ENCODE measurements around the gene EPHA10. TPM values are rescaled to one million over a fixed set of nuclear protein-coding genes. Genes with fewer than 3 reads are reported as not detected.
"Not testable (repeated sequence)": the region's sequence is repeated elsewhere in the genome, so short reads cannot be mapped to it uniquely, and the experiment has no call there.

Gene EPHA10
- total RNA-seq, 1 donor from 2014 or later: under 0.01 TPM

DNA sequence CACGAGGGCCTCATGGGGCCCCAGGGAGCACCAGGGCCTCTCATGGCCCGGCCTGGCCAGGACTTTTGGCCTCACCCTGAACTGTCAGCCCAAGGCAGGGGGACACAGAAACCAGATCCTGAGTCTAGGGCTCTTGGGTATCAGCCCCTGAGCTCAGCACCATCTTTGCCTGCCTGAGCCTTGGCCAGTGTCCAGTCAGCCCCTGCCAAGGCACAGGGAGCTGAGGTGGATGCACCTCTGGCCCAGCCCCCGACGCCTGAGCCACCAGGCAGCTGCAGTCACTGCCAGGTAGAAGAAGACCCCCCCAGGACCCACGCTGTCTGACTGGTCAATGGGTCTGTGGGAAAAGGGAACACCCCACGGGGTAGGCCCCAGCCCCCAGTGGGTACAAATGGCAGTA is 47.3 kb downstream of the EPHA10 start:
- no peak for DNase-seq (ENCODE audit: low read depth in 2 of 2)

DNA sequence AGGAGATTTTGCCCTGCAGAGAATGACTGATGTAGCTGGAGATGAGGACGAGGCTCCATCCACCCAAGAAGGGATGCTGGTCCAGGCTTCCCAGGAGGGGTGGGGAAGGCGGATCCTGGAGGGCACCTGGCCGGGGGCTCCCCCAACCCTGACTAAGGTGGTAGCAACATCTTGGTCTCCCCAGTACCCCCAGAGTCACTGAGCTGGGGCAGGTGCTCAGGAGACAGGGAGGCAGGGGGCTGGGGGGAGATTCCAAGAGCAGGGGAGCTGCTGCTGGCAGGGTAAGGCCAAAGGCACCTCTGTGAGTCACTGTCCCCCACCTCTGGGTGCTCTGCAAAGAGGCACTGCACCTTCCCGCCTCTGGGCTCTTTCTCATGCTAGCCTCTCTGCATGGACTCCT is 48.6 kb downstream of the EPHA10 start:
- no peak for DNase-seq (ENCODE audit: low read depth in 2 of 2)

DNA sequence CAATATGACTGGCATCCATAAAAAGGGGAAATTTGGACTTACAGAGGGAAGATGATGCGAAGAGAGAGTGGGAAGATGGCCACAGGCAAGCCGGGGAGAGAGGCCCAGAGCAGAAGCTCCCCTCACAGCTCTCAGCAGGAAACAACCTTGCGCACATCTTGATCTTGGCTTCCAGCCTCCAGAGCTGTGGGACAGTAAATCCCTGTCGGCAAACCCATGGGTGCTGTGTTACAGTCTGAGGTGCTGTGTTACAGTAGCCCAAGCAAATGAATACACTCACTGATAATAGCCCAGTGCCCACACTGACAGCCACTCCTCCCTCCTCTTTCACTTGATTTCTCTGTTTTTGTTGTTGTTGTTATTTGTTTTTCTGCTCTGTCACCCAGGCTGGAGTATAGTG is 50.2 kb downstream of the EPHA10 start:
- no peak for DNase-seq (ENCODE audit: low read depth in 2 of 2)

DNA sequence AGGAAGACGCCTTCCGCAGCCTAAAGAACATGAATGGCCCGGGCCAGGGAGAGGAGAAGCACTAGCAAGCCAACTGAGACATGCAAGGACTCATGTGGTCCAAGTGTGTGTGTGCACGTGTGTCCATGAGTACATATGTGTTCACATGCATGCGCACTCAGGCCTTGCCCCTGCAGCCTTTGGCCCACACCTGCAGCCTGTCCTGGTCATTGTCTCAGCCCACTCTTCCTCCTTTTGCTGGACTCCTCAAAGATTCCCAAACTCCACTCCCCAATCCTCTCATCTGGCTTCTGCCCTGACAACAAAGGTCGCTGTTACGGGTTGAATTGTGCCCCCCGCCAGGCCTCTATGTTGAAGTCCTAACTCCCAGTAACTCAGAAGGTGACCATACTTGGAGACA is 50.7 kb downstream of the EPHA10 start:
- no peak for DNase-seq (ENCODE audit: low read depth in 2 of 2)

DNA sequence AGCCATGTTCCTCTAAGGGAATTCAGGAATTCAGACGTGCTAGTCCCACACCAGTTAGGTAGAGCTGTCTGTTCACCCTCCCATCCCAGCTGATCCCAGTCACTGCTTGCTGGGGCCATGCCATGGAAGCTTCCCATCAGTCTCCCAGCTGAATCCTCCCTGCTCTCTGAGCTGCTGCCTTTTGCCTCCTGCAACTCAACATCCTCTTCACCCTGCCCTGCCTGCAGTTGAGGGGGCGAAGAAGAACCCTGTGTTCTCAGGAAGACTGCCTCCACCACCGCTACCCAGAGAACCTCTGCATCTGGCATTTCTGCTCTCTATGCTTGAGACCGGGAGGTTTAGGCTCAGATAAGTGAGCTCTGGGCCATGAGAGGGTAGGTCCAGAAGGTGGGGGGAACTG is 56.4 kb downstream of the EPHA10 start:
- DNase-seq (ENCODE audit: low read depth in 2 of 2): no peak

DNA sequence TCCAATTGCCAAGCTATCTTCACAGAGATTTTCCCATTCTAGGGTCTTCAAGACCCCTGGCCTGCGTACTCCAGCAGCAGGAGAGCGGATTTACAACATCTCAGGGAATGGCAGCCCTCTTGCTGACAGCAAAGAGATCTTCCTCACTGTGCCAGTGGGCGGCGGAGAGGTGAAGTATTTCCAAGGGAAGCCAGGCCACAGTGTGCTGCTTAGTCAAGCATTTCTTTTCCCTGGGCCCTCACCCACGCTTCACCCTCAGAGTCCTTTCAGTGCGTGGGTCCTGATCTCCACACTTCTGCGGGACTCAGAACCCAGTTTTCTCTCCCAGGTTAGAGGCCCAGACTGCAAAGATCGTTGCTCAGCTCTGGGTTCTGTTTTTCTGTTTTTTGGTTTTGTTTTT is 59.5 kb downstream of the EPHA10 start:
- DNase-seq (ENCODE audit: low read depth in 2 of 2): no peak

DNA sequence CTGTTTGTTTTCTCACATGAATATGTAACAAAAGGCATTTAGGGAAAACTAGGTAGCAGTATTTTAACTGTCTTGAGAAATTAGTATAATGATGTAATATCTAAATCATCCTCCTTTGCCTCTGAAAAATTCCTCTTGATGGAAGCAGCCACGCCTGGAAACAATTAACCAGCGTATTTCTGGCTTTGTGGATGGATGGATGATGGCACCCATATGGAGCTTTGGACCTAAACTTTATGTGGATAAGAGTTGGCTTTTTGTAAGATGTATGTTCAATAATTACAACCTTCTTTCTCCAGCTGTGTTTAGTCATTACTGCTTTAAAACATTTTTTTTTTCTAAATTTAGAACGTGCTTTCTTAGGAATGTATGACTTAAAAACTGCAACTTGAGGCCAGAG is 60.0 kb downstream of the EPHA10 start:
- DNase-seq (ENCODE audit: low read depth in 2 of 2): no peak

DNA sequence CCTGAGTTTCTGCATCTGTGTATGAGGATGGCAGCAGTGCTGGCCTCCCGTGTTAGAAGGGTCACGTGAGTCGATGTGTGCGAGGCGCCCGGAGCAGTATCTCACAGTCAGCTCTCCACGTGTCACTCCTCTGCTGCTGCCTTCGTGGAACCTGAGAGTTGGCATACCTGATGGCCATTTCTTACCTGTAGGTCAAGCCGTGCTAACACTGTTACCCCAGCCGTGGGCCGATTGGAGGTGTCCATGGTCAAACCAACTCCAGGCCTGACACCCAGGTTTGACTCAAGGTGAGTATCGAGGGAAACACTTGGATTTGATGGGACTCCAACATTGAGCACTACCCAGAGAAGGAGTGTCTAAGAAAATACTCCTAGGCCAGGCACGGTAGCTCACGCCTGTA is 61.9 kb downstream of the EPHA10 start:
- no peak for DNase-seq (ENCODE audit: low read depth in 2 of 2)

DNA sequence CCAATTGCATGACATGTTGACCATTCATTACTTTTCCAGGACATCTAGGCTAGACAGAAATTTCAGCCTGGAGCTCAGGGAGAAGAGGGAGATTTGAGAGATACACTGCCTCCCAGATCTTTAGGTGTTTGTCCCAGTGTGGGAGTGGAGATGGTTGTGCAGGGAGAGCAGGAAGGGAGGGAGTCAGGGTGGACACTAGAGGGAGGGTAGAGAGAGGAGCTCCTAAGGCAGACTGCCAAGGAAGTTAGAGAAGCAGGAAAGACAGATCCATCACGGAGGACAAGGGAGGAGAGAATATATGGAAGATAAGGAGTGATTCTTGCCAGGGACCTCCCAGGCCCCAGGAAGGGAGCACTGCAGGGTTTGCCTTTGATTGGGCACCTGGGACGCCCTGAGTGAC is 63.9 kb downstream of the EPHA10 start:
- DNase-seq (ENCODE audit: low read depth in 2 of 2): no peak

DNA sequence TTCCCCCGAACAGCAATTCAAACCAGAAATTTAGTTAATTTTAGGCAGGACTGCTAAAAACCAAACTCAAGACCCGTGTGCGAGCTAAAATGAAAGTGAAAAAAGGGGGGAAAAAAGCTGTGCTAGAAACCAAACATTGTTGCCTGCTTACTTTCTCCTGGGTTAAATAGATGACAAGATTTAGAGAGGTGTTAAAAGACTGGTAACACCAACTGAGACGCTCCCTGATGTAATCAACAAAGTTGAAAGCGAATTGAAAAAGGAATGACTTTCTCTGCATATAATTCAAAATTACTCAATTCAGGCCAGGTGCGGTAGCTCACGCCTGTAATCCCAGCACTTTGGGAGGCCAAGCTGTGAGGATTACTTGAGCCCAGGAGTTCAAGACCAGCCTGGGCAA is 65.8 kb downstream of the EPHA10 start:
- no peak for DNase-seq (ENCODE audit: low read depth in 2 of 2)

DNA sequence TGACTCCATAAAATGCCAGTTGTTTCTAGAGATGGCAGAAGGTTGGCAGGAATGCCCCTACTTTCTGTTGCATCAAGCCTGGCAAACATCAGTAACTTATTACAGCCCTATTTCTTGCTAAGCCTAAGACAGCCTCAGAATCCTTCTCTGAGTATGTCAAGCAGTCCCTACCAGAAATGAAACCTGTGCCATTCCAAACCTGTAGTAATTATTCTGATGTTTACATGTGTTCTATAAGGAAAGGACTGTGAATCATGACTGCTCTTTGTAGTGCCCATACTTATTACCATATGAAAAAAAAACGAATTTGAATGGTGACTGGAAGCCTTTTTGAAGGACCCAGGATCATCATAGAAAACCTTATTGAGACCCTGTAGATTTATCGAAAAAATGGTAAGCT is 67.2 kb downstream of the EPHA10 start:
- DNase-seq (ENCODE audit: low read depth in 2 of 2): no peak

DNA sequence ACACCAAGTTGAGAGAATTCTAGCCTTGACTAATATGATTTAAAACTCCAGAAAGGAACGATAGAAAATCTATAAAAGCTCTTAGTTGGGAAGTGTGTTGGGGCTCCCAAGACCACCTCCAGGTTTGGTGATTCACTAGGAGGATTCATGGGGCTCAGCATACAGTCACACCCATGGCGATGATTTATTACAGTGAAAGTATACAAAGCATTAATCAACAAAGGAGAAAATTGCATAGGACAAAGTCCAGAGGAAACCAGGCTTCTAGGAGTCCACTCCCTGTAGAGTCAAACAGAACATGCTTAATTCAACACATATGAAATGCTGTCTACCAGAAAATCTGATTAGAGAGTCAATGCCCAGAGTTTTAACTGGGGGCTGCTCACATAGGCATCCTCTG is 67.8 kb downstream of the EPHA10 start:
- DNase-seq (ENCODE audit: low read depth in 2 of 2): no peak

DNA sequence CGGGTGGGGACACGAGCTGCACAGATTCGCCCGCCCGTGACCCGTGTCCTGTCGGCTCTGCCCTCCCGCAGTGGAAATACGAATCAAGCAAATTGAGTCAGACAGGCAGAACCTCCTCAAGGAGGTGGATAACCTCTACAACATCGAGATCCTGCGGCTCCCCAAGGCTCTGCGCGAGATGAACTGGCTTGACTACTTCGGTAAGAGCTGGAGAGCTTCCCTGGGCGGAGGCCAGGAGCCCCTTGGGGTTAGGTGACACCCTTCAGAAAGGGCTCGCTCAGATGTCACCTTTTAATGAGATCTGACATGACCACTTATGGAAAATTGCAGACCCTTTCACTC is 72.1 kb downstream of the EPHA10 start:
- no peak for DNase-seq (ENCODE audit: low read depth in 2 of 2)

DNA sequence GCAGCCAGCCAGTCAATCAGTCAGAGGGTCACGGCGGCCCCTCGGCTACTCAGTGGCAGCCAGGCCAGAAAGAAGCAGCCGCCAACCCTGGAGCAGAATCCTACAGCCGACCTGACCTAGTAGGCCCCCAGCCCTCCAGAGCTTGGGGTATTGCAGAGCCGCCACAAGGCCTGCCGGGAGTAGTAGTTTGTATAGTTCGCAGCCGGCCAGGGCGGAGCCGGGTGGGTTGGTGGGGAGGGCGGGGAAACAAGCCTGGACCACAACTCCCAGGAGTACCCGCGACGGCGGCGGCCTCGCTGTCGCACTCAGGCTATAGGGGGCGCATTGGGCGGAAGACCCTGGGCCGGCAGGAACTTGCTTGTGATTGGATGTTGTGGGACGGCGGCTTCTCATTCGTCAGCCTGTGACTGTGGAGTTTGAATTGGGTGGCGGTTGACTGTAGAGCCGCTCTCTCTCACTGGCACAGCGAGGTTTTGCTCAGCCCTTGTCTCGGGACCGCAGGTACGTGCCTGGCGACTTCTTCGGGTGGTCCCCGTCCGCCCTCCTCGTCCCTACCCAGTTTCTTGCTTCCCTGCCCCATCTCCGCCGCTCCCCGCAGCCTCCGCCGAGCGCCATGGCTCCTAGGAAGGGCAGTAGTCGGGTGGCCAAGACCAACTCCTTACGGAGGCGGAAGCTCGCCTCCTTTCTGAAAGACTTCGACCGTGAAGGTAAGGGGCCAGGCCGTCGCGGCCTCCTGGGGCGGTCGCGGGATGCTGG is 72.7 kb downstream of the EPHA10 start, which contains the start of gene CDCA8:
Gene CDCA8, plus strand, starts transcription at position 439 of the 756 bp plus-strand sequence. Its CDS starts 175 bp downstream, at position 614.
- DNase-seq (ENCODE audit: low read depth in 2 of 2): peak; percentile 94 to 98

DNA sequence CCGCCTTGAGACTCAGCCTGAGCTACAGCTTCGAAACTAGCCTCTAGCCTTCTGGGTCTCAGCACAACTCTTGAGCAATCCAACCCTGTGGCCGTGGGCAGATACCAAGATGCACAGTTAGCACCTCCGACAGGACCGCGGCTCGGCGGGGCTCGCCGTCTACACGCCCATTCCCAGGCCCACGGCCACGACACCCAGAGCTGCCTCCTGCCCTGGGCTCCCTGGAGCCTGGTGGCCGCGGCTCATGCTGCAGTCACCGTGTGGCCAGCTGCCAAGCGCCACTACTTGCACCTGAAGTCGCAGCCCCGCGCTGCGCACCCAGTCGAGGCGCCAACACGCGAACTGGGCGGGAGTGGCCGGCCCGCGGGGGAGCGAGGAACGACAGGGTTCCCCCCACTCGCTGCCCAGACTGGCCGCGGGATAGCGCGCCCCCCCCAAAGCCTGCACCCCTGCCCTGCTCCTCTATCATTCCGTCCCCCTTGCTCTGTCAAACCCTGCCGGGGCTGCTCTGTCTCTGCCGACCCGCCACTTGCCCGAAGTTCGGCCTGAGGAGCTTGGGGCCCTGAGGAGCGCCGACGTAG is 73.3 kb downstream of the EPHA10 start:
- peak in 1 of 2 donors; percentile 56 for DNase-seq (ENCODE audit: low read depth in 2 of 2)

DNA sequence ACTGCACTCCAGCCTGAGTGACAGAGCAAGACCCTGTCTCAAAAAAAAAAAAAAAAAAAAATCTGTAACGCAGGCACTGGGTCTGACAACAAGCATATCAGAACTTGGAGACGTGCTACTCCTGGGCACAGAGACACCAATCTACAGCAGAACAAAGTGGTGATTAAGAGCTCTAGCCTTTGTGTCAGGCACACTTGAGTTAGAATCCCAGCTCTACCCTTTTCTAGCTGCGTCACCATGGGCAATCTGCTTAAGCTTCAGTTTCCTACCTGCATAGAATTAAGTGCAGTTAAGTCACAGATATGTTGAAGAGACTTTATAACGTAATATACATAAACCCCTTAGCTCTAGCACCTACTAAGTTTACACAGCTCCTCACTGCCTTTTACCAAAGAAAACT is 76.0 kb downstream of the EPHA10 start:
- DNase-seq (ENCODE audit: low read depth in 2 of 2): no peak

DNA sequence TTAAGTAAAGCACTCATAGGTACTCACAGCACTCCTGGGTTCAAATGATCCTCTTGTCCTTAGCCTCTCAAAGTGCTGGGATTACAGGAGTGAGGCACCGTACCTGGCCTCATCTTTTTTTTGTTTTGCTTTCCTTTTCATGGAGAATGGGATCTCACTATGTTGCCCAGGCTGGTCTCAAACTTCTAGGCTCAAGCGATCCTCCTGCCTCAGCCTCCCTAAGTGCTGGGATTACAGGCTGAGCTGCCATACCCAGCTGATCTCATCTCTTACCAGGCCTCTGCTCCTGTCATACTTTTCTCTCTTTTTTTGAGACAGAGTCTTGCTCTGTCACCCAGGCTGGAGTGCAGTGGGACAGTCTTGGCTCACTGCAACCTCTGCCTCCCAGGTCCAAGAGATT is 77.2 kb downstream of the EPHA10 start:
- not testable (repeated sequence) for DNase-seq (ENCODE audit: low read depth in 2 of 2)

DNA sequence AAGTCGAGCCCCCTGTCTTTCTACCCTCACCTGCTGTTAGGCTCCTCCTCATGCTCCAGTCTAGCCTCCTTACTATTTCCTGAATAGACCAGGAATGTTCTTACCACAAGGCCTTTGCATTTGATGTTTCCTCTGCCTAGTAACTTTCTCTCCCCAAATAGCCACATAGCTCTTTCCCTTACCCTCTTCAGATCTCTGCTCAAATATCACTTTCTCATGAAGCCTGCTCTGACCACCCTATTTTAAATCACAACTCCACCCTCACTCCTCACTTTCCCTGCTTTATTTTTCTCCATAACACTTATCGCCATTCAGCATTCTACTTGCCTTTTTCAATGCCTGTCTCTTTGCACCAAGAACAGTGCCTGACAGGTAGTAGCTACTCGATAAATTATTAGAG is 79.2 kb downstream of the EPHA10 start:
- no peak for DNase-seq (ENCODE audit: low read depth in 2 of 2)

DNA sequence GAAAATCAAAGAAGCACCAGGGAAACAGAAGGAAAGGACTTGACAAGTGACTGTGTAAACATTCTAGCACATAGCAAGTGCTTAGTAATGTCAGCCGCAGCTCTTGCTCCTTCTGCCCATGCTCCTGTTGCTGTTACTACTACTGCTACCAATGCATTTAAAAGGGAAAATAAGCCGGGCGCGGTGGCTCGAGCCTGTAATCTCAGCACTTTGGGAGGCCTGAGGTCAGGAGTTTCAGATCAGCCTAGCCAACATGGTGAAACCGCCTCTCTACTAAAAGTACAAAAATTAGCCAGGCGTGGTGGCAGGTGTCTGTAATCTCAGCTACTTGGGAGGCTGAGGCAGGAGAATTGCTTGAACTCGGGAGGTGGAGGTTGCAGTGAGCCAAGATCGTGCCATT is 80.7 kb downstream of the EPHA10 start:
- DNase-seq (ENCODE audit: low read depth in 2 of 2): not testable (repeated sequence)

DNA sequence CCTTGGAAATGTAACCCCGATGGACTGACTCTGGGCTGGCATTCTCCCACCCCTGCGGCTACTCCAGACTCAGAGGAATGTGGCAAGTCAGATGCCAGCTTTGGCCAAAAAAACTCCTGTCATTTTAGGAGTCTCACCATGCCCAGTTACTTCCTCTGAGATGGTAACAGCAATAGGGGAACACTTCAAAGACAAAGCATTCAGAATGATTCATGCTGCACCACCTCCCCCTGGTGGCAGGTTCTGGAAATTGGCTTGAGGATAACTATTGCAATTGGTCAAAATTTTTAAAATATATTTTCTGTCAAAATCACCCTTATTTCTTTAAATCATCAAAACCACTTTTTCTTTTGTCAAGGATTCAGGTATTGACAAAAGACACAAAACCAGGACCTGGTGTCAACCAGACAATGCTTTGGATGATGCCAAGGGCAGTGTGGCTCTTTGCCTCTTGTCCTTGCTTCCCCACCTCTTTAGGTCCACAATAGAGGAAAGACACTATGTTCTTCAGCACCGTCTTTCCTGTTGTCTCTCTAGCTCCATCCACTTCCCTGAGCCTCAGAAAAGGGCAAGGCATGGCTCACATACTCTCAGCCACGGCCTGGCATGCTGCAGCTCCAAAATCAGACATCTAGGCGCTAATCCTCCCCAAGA is 82.5 kb downstream of the EPHA10 start:
- peak; percentile 30 to 57 for DNase-seq (ENCODE audit: low read depth in 2 of 2)

DNA sequence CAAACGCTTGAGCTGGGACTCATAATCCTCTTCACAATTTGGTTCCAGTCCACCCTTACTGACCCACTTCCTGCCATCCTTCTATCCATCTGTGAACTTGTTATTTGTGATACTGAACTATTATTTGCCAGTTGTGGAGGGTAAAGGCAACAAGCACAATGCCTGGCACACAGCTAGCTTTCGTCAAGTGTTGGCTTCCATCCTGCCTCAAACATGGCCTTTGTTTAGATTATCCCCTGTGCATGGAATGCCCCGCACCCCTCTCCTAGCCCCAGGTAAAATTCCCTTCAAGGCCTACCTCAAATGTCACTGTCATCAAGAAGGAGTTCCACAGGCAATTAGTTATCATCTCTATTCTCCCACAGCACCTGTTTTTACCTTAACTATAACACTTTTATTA is 84.0 kb downstream of the EPHA10 start:
- DNase-seq (ENCODE audit: low read depth in 2 of 2): no peak

DNA sequence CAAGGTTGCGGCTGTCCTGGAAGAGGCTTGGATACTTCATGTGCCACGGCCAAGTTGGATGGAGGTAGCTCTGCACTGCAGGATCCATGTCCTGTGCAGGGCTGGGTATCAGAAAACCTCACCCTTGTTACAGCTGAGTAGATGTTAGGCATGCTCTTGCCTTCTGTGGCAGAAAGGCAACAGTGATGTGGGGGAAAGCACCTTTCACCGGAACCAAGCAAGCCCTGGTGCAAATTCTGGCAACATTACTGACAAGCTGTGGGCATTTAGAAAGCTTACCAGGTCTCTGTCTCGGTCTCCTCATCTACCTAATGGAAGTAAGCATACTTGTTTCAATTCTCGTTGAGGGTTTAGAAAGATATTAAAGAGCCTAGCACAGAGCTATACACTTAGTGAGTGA is 87.1 kb downstream of the EPHA10 start:
- DNase-seq (ENCODE audit: low read depth in 2 of 2): no peak

DNA sequence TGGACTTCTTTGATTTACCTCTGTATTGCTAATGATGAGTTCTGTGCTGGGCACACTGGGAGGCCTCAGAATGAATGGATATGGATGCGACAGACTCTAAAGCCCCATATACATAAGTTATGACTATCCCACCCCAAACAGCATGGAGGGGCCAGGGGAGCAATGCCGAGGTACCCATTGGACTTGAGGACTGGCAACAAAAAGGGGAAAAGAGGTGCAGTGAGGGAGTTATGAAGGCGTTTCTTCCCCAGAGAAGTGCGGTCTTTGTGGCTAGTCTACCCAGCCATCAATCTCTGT is 87.8 kb downstream of the EPHA10 start:
- DNase-seq (ENCODE audit: low read depth in 2 of 2): no peak
